BLaER1 (cell line): ENCODE results near the gene CRX.
"Not testable (repeated sequence)": the region's sequence is repeated elsewhere in the genome, so short reads cannot be mapped to it uniquely, and the experiment has no call there.

Experiments
- H3K27ac ChIP-seq: shearing (Covaris generic); formaldehyde crosslinking; 2 replicates; pipeline ENCODE4 v1.8.1; 2022
- H3K27me3 ChIP-seq: shearing (Covaris generic); formaldehyde crosslinking; 2 replicates; pipeline ENCODE4 v1.8.1; 2022
- H3K36me3 ChIP-seq: shearing (Covaris generic); formaldehyde crosslinking; 2 replicates; pipeline ENCODE4 v1.8.1; 2022
- H3K4me1 ChIP-seq: shearing (Covaris generic); formaldehyde crosslinking; 2 replicates; pipeline ENCODE4 v1.8.1; 2022
- H3K4me2 ChIP-seq: shearing (Covaris generic); formaldehyde crosslinking; 2 replicates; pipeline ENCODE4 v1.8.1; 2022
- H3K4me3 ChIP-seq: shearing (Covaris generic); formaldehyde crosslinking; 2 replicates; pipeline ENCODE4 v1.8.1; 2022
- H3K9ac ChIP-seq: shearing (Covaris generic); formaldehyde crosslinking; 2 replicates; pipeline ENCODE4 v1.8.1; 2022
- H3K9me3 ChIP-seq: shearing (Covaris generic); formaldehyde crosslinking; 2 replicates; pipeline ENCODE4 v1.8.1; 2022
- H4K20me1 ChIP-seq: shearing (Covaris generic); formaldehyde crosslinking; 2 replicates; pipeline ENCODE4 v1.8.1; 2022
- Cebpa-rat ChIP-seq: shearing (Covaris generic); IDR thresholded peaks from 2 replicates; pipeline ENCODE4 v1.8.1; 2022

Gene CRX

GRCh38 chr19:47786566-47786965 is 35.2 kb upstream of the CRX start:
- H3K4me2 ChIP-seq: no peak overlapping the region
- H3K36me3 ChIP-seq: peaks cover 57% of the 10 kb centered on the region
- no peak for TF ChIP-seq Cebpa-rat
- H3K4me3 ChIP-seq: no peak overlapping the region
- no peaks in the 10 kb centered on the region for H3K4me1 ChIP-seq
- H4K20me1 ChIP-seq: no peaks in the 10 kb centered on the region; the same call in 1 of the 2 replicates
- no peaks in the 10 kb centered on the region for H3K9me3 ChIP-seq
- H3K27ac ChIP-seq: no peak overlapping the region
- no peak overlapping the region for H3K9ac ChIP-seq
- H3K27me3 ChIP-seq: no peaks in the 10 kb centered on the region

- H3K9ac ChIP-seq: not testable (repeated sequence)
Measured at GRCh38 chr19:47787307-47787706, 34.4 kb upstream of the CRX start.

DNA sequence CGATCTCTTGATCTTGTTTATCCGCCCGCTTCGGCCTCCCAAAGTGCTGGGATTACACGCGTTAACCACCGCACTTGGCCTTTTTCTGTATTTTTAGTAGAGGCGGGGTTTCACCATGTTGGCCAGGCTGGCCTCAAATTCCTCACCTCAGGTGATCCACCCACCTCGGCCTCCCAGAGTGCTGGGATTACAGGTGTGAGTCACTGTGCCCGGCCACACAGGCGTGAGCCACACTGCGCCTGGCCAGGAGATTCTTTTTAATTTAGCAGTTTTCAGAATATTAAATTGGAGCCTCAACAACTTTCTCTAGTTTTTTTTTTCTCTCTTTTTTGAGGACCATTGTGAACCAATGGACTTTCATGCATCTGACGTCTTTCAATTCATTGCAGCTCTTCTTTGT is 31.9 kb upstream of the CRX start:
- H3K4me1 ChIP-seq, H3K27me3 ChIP-seq, H4K20me1 ChIP-seq, H3K9me3 ChIP-seq, H3K4me3 ChIP-seq, H3K27ac ChIP-seq, H3K4me2 ChIP-seq, H3K9ac ChIP-seq: not testable (repeated sequence)
- H3K36me3 ChIP-seq: peaks cover 25% of the 10 kb centered on the region

More at GRCh38 chr19:47787307-47787706, 34.4 kb upstream of the CRX start:
- not testable (repeated sequence) for H3K4me2 ChIP-seq, H3K4me1 ChIP-seq, H3K4me3 ChIP-seq, H3K9me3 ChIP-seq, H3K27ac ChIP-seq, H3K27me3 ChIP-seq, H4K20me1 ChIP-seq
- peaks cover 50% of the 10 kb centered on the region for H3K36me3 ChIP-seq

DNA sequence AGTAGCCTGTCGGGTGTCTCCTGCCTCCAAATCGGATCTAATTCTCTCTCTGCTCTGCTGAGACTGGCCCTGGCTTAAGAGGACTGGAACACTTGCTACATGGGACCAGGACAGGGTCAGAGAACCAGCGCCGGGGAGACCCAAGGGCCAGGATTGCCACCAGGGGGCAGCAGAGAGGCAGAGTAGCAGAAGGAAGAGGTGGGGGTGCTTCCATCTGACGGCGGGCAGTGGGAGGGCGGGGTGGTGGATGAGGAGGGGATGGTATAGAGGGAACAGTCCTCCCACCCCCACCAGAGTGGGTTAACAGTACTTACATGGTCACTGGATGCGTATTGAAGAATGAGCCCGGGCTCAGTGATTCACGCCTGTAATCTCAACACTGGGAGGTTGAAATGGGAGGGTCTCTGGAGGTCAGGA is 31.3 kb upstream of the CRX start:
- Histone ChIP-seq H3K4me1 (no peaks in the 10 kb centered on the region), H3K4me2 (no peak overlapping the region), H3K4me3 (no peak overlapping the region), H3K9ac (no peak overlapping the region), H3K9me3 (peaks cover 10% of the 10 kb centered on the region), H3K27me3 (no peaks in the 10 kb centered on the region), H3K27ac (no peak overlapping the region), H4K20me1 (no peaks in the 10 kb centered on the region), H3K36me3 (peaks cover 19% of the 10 kb centered on the region)
- no peak for TF ChIP-seq Cebpa-rat

DNA sequence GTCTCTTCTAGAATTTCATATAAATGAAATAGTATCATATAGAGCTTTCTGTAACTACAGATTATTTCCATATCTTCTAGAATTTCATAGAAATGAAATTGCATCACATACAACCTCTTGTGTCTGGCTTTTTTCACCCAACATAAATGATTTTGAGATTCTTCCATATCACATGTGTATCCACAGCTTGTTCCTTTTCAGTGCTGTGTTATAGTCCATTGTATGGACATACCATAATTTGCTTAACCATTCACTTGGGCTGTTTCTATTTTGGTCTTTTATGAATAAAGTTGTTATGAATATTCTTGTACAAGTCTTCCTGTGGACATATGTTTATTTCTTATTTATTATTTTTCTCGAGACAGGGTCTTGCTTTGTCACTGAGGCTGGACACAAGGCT is 29.1 kb upstream of the CRX start:
- Histone ChIP-seq H3K4me3 (no peak overlapping the region), H3K4me1 (no peaks in the 10 kb centered on the region), H3K9me3 (peaks cover 10% of the 10 kb centered on the region), H3K9ac (no peak overlapping the region), H3K27ac (no peak overlapping the region), H4K20me1 (no peaks in the 10 kb centered on the region), H3K36me3 (no peaks in the 10 kb centered on the region), H3K4me2 (no peak overlapping the region), H3K27me3 (no peaks in the 10 kb centered on the region)
- TF ChIP-seq Cebpa-rat: no peak

- TF ChIP-seq Cebpa-rat: no peak
- no peak overlapping the region for H3K4me3 ChIP-seq
- H3K27me3 ChIP-seq: no peaks in the 10 kb centered on the region
- no peaks in the 10 kb centered on the region for H3K4me1 ChIP-seq
- H4K20me1 ChIP-seq: no peaks in the 10 kb centered on the region
- H3K9me3 ChIP-seq: peaks cover 10% of the 10 kb centered on the region
- no peak overlapping the region for H3K27ac ChIP-seq
- H3K9ac ChIP-seq: no peak overlapping the region
- no peaks in the 10 kb centered on the region for H3K36me3 ChIP-seq
- no peak overlapping the region for H3K4me2 ChIP-seq
Measured at GRCh38 chr19:47794526-47794925, 27.2 kb upstream of the CRX start.

DNA sequence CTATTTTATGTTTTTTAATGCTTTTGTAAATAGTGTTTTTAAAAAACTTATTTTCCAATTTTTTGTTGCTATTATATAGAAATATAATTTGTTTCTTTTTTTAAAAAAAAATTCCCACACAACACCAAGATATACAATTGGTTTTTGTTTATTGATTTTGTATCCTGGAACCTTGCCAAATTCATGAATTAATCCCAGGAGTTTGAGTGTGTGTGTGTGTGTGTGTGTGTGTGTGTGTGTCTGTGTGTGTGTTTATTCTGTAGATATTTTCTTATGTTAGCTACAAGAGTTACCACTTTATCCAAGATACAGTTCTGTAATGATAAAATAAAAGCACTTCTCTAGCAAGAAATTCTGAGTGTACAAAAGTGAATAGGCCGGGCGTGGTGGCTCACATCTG is 25.0 kb upstream of the CRX start:
- H3K4me2 ChIP-seq: no peak overlapping the region
- no peaks in the 10 kb centered on the region for H3K4me1 ChIP-seq
- no peaks in the 10 kb centered on the region for H3K27me3 ChIP-seq
- H3K4me3 ChIP-seq: no peak overlapping the region
- no peaks in the 10 kb centered on the region for H3K36me3 ChIP-seq
- peaks cover 17% of the 10 kb centered on the region for H3K9me3 ChIP-seq
- no peak overlapping the region for H3K27ac ChIP-seq
- no peak overlapping the region for H3K9ac ChIP-seq
- TF ChIP-seq Cebpa-rat: no peak
- H4K20me1 ChIP-seq: no peaks in the 10 kb centered on the region

DNA sequence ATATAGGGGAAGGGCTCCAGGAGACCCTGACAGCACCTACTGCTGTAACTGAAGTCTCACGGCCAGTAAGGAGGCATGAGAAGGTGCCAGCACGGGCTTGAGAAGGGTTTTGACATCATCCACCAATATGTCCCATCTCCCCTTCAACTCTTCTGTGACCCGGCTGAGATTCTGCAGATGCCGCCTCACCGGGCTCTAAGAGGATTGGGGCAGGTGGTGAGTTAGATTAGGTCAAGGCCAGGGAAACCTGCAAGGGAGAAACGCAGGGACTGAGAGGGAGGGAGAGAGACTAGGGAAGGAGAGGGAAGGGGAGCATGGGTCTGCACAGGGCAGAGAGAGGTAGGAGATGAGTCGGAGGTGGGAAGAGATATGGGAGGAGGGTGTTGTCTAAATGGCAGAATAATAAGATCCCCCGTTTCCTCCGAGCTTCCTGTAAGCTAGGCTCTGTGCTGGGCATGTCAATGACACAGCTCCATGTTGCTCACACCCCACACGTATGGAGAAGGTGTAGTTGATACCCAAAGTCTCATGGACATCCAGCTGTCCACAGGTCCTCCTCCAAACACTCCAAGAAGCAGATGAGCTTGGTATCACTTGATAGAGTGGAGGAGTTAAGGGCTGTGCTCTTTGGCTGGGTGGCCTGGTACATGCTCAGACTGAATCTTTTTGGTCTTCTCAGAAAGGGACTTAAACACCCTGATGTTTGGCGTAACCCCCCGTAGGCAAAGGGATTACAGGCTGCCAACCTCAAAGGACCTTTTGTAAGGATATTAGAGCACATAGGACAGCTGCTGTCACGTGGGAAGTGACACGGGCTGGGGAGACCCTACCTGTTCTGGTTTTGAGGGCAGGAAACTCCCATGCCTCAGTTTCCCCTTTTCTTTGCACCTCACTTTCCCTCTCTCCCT is 23.5 kb upstream of the CRX start:
- H4K20me1 ChIP-seq: no peaks in the 10 kb centered on the region
- no peaks in the 10 kb centered on the region for H3K36me3 ChIP-seq
- H3K4me1 ChIP-seq: no peaks in the 10 kb centered on the region
- H3K9me3 ChIP-seq: peaks cover 15% of the 10 kb centered on the region
- no peak for TF ChIP-seq Cebpa-rat
- no peak overlapping the region for H3K27ac ChIP-seq
- H3K9ac ChIP-seq: no peak overlapping the region
- no peaks in the 10 kb centered on the region for H3K27me3 ChIP-seq
- H3K4me2 ChIP-seq: no peak overlapping the region
- no peak overlapping the region for H3K4me3 ChIP-seq

DNA sequence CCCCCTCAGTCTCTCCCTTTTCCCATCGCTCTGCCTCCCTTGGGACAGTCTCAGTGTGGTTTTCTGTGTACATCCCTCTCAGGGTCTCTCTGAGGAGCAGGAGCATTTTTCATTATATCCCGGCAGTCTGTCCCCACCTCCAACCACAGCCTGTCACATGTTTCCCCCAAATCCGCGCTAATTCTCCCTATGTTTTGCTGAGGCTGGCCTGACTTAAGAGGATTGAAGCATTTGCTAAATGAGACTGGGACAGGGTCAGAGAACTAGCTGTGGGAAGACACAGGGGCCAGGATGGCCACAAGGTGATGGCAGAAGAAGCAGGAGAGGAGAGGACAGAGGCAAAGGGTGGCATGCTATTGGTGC is 22.9 kb upstream of the CRX start:
- Histone ChIP-seq H3K27ac (no peak overlapping the region), H3K9me3 (peaks cover 15% of the 10 kb centered on the region), H3K4me2 (no peak overlapping the region), H3K9ac (no peak overlapping the region), H3K4me3 (no peak overlapping the region), H3K27me3 (no peaks in the 10 kb centered on the region), H3K36me3 (no peaks in the 10 kb centered on the region), H4K20me1 (no peaks in the 10 kb centered on the region), H3K4me1 (no peaks in the 10 kb centered on the region)
- TF ChIP-seq Cebpa-rat: no peak

- Histone ChIP-seq H3K27me3 (no peaks in the 10 kb centered on the region), H3K9ac (no peak overlapping the region), H3K27ac (no peak overlapping the region), H3K4me2 (no peak overlapping the region), H3K9me3 (peaks cover 15% of the 10 kb centered on the region), H4K20me1 (no peaks in the 10 kb centered on the region), H3K36me3 (no peaks in the 10 kb centered on the region), H3K4me3 (no peak overlapping the region), H3K4me1 (no peaks in the 10 kb centered on the region)
- TF ChIP-seq Cebpa-rat: no peak
Measured at GRCh38 chr19:47801270-47801669, 20.5 kb upstream of the CRX start.
